ENCODE results near the gene KTN1. TPM values are rescaled to one million over a fixed set of nuclear protein-coding genes. Genes with fewer than 3 reads are reported as not detected.

The KTN1 gene
- total RNA-seq, 1 experiment from 2014 or later = 180 TPM

GRCh38 chr14:55673048-55673447 lies 93.0 kb downstream of the KTN1 start:
- intact Hi-C loops (cut with micrococcal nuclease) = no loop called here
- Mint-ChIP-seq H3K27me3 (ENCODE audit: insufficient read depth, unreplicated experiment) (no peaks in the 10 kb centered on the region), H3K27ac (ENCODE audit: low read depth, unreplicated experiment) (no peak overlapping the region), H3K36me3 (ENCODE audit: insufficient read depth, unreplicated experiment) (peaks cover 69% of the 10 kb centered on the region), H3K4me1 (ENCODE audit: insufficient read depth, unreplicated experiment) (peaks cover 4% of the 10 kb centered on the region), H3K9me3 (ENCODE audit: unreplicated experiment) (no peaks in the 10 kb centered on the region), H3K4me3 (ENCODE audit: unreplicated experiment) (no peak overlapping the region)
- no peak for DNase-seq (ENCODE audit: unreplicated experiment)
- BruUV-seq (replicated peaks) = no TSS peak
- TF ChIP-seq CTCF (IDR thresholded peaks at IDR 0.05; ENCODE audit: unreplicated experiment) = no peak
- ChIA-PET CTCF (interaction anchor here (1.1 to 1.2 kb wide), 2 partner anchors 226 to 801 kb away, joined by 3 to 6 read pairs; no protein-coding TSS in a partner anchor), POLR2A (interaction anchor here (0.5 to 1.1 kb wide), 9 partner anchors 9 to 1648 kb away, joined by 3 to 5 read pairs (median 3); no protein-coding TSS in a partner anchor)

- Mint-ChIP-seq H3K4me1 (ENCODE audit: insufficient read depth, unreplicated experiment) (no peaks in the 10 kb centered on the region), H3K27me3 (ENCODE audit: insufficient read depth, unreplicated experiment) (no peaks in the 10 kb centered on the region), H3K9me3 (ENCODE audit: unreplicated experiment) (no peaks in the 10 kb centered on the region), H3K27ac (ENCODE audit: low read depth, unreplicated experiment) (peak overlapping the region; percentile 73), H3K36me3 (ENCODE audit: insufficient read depth, unreplicated experiment) (peaks cover 77% of the 10 kb centered on the region), H3K4me3 (ENCODE audit: unreplicated experiment) (no peak overlapping the region)
- BruUV-seq (replicated peaks) = no TSS peak
- POLR2A ChIA-PET = interaction anchor here (0.7 to 1.0 kb wide), 2 partner anchors 8 to 350 kb away, joined by 3 read pairs; no protein-coding TSS in a partner anchor
- CTCF ChIA-PET = interaction anchor here (1.2 to 2.1 kb wide), 3 partner anchors 32 to 242 kb away, joined by 3 to 9 read pairs (median 8); no protein-coding TSS in a partner anchor
- intact Hi-C loops (cut with micrococcal nuclease) = no loop called here
- TF ChIP-seq CTCF (IDR thresholded peaks at IDR 0.05; ENCODE audit: unreplicated experiment) = no peak
- DNase-seq (ENCODE audit: unreplicated experiment) = no peak
These were observed 101.1 kb downstream of the KTN1 start for GRCh38 chr14:55681096-55681495.

GRCh38 chr14:55684956-55685584 lies 105.1 kb downstream of the KTN1 start:
- no peaks in the 10 kb centered on the region for H3K9me3 Mint-ChIP-seq (ENCODE audit: unreplicated experiment)
- no peak for TF ChIP-seq CTCF (IDR thresholded peaks at IDR 0.05; ENCODE audit: unreplicated experiment)
- CTCF ChIA-PET = no interaction called here
- intact Hi-C loops (cut with micrococcal nuclease) = loop anchor here (5.0 kb wide), 1 partner anchor 238 kb away; no protein-coding TSS in a partner anchor
- peaks cover 67% of the 10 kb centered on the region for H3K36me3 Mint-ChIP-seq (ENCODE audit: insufficient read depth, unreplicated experiment)
- H3K27ac Mint-ChIP-seq (ENCODE audit: low read depth, unreplicated experiment) = peak overlapping the region; percentile 65
- DNase-seq (ENCODE audit: unreplicated experiment) = no peak
- H3K4me1 Mint-ChIP-seq (ENCODE audit: insufficient read depth, unreplicated experiment) = no peaks in the 10 kb centered on the region
- no peak overlapping the region for H3K4me3 Mint-ChIP-seq (ENCODE audit: unreplicated experiment)
- no peaks in the 10 kb centered on the region for H3K27me3 Mint-ChIP-seq (ENCODE audit: insufficient read depth, unreplicated experiment)
- POLR2A ChIA-PET = no interaction called here
- BruUV-seq (replicated peaks) = no TSS peak

- ChIA-PET CTCF (interaction anchor here (1.0 kb wide), 1 partner anchor 18 kb away, joined by 4 read pairs; no protein-coding TSS in a partner anchor), POLR2A (interaction anchor here (1.3 kb wide), 1 partner anchor 14 kb away, joined by 3 read pairs; no protein-coding TSS in a partner anchor)
- Mint-ChIP-seq H3K27ac (ENCODE audit: low read depth, unreplicated experiment) (no peak overlapping the region), H3K9me3 (ENCODE audit: unreplicated experiment) (no peaks in the 10 kb centered on the region), H3K36me3 (ENCODE audit: insufficient read depth, unreplicated experiment) (peaks cover 53% of the 10 kb centered on the region), H3K4me1 (ENCODE audit: insufficient read depth, unreplicated experiment) (no peaks in the 10 kb centered on the region), H3K4me3 (ENCODE audit: unreplicated experiment) (no peak overlapping the region), H3K27me3 (ENCODE audit: insufficient read depth, unreplicated experiment) (no peaks in the 10 kb centered on the region)
- intact Hi-C loops (cut with micrococcal nuclease) = loop anchor here (5.0 kb wide), 1 partner anchor 239 kb away; no protein-coding TSS in a partner anchor
- no TSS peak for BruUV-seq (replicated peaks)
- TF ChIP-seq CTCF (IDR thresholded peaks at IDR 0.05; ENCODE audit: unreplicated experiment) = no peak
- no peak for DNase-seq (ENCODE audit: unreplicated experiment)
These were observed 106.7 kb downstream of the KTN1 start for GRCh38 chr14:55686713-55687112.

Data from MCF 10A (cell line).